HFFc6 (cell line): ENCODE data around the gene NR4A1. TPM values are rescaled to one million over a fixed set of nuclear protein-coding genes. Genes with fewer than 3 reads are reported as not detected.

Experiments used
- DNase-seq: peaks from one replicate; pipeline ENCODE4 v3.0.0-alpha.2; 2018
- H3K27ac Mint-ChIP-seq: 2 replicates; pipeline ENCODE4 v1.8.0; 2020; ENCODE audit warnings: mild to moderate bottlenecking, mixed read lengths
- H3K27me3 Mint-ChIP-seq: 2 replicates; pipeline ENCODE4 v1.8.0; 2021; ENCODE audit warnings: mild to moderate bottlenecking, moderate library complexity, mixed read lengths; ENCODE audit not compliant: insufficient read depth
- H3K36me3 Mint-ChIP-seq: 2 replicates; pipeline ENCODE4 v1.8.0; 2021; ENCODE audit warnings: low read depth, mixed read lengths
- H3K4me1 Mint-ChIP-seq: 2 replicates; pipeline ENCODE4 v1.8.0; 2020; ENCODE audit warnings: low read depth, mixed read lengths
- H3K4me3 Mint-ChIP-seq: 2 replicates; pipeline ENCODE4 v1.8.0; 2020; ENCODE audit warnings: mild to moderate bottlenecking, moderate library complexity, mixed read lengths
- H3K9me3 Mint-ChIP-seq: 2 replicates; pipeline ENCODE4 v1.8.0; 2020; ENCODE audit warnings: mild to moderate bottlenecking, mixed read lengths
- total RNA-seq, 6 experiments: library from RNA; stranded (reverse); fragmentation: NEBNext Ultra II Directional; extraction: Animal tissue kit (Norgen Biotek cat#: 25700); gene quantifications; 2 replicates in 1 of 6; 3 replicates in 5 of 6; pipeline ENCODE4 v1.2.3, GENCODE V29; 2021
- TF ChIP-seq, protein P1 (sequence below): fragments of 200-600 bp; sonication (generic); IDR thresholded peaks from 2 replicates; pipeline ENCODE4 v1.5.0; 2021; ENCODE audit warnings: antibody characterized with exemption, mild to moderate bottlenecking

NR4A1 gene
- total RNA-seq, 6 experiments from 2014 or later: 10.3 to 46.6 (median 43.6) TPM

- TF ChIP-seq, protein P1, sequence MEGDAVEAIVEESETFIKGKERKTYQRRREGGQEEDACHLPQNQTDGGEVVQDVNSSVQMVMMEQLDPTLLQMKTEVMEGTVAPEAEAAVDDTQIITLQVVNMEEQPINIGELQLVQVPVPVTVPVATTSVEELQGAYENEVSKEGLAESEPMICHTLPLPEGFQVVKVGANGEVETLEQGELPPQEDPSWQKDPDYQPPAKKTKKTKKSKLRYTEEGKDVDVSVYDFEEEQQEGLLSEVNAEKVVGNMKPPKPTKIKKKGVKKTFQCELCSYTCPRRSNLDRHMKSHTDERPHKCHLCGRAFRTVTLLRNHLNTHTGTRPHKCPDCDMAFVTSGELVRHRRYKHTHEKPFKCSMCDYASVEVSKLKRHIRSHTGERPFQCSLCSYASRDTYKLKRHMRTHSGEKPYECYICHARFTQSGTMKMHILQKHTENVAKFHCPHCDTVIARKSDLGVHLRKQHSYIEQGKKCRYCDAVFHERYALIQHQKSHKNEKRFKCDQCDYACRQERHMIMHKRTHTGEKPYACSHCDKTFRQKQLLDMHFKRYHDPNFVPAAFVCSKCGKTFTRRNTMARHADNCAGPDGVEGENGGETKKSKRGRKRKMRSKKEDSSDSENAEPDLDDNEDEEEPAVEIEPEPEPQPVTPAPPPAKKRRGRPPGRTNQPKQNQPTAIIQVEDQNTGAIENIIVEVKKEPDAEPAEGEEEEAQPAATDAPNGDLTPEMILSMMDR: no peak
These were observed 17.6 kb upstream of the NR4A1 start for GRCh38 chr12:52033446-52034140.

GRCh38 chr12:52035190-52035589, 16.1 kb upstream of the NR4A1 start:
- Mint-ChIP-seq H3K9me3 (no peaks in the 10 kb centered on the region), H3K4me3 (no peak overlapping the region), H3K36me3 (no peaks in the 10 kb centered on the region), H3K27ac (no peak overlapping the region), H3K4me1 (peaks cover 36% of the 10 kb centered on the region), H3K27me3 (peaks cover 9% of the 10 kb centered on the region)
- DNase-seq: no peak
- TF ChIP-seq, protein P1: no peak

More at GRCh38 chr12:52033446-52034140, 17.6 kb upstream of the NR4A1 start:
- peaks cover 30% of the 10 kb centered on the region for H3K4me1 Mint-ChIP-seq
- DNase-seq: no peak
- peak overlapping the region; percentile 94 for H3K27ac Mint-ChIP-seq
- H3K9me3 Mint-ChIP-seq: no peaks in the 10 kb centered on the region
- peaks cover 9% of the 10 kb centered on the region for H3K27me3 Mint-ChIP-seq
- peak overlapping the region; percentile 81 for H3K4me3 Mint-ChIP-seq
- H3K36me3 Mint-ChIP-seq: no peaks in the 10 kb centered on the region

GRCh38 chr12:52035926-52036325, 15.3 kb upstream of the NR4A1 start:
- peaks cover 9% of the 10 kb centered on the region for H3K27me3 Mint-ChIP-seq
- peak overlapping the region; percentile 59 for H3K4me3 Mint-ChIP-seq
- TF ChIP-seq, protein P1: no peak
- no peaks in the 10 kb centered on the region for H3K36me3 Mint-ChIP-seq
- DNase-seq: no peak
- no peaks in the 10 kb centered on the region for H3K9me3 Mint-ChIP-seq
- peaks cover 38% of the 10 kb centered on the region for H3K4me1 Mint-ChIP-seq
- peak overlapping the region; percentile 68 for H3K27ac Mint-ChIP-seq

GRCh38 chr12:52036587-52037171, 14.6 kb upstream of the NR4A1 start:
- TF ChIP-seq, protein P1: no peak
- Mint-ChIP-seq H3K27ac (no peak overlapping the region; the same call in 1 of the 2 replicates), H3K36me3 (no peaks in the 10 kb centered on the region), H3K4me3 (peak overlapping the region; percentile 59; the same call in 1 of the 2 replicates), H3K9me3 (no peaks in the 10 kb centered on the region), H3K27me3 (peaks cover 9% of the 10 kb centered on the region), H3K4me1 (peaks cover 45% of the 10 kb centered on the region)
- DNase-seq: peak; percentile 70

GRCh38 chr12:52037248-52037861, 13.9 kb upstream of the NR4A1 start:
- peak overlapping the region; percentile 92 for H3K4me3 Mint-ChIP-seq
- DNase-seq: no peak
- TF ChIP-seq, protein P1: peak; percentile 54
- no peaks in the 10 kb centered on the region for H3K9me3 Mint-ChIP-seq
- H3K27me3 Mint-ChIP-seq: peaks cover 9% of the 10 kb centered on the region
- peak overlapping the region; percentile 87 for H3K27ac Mint-ChIP-seq
- H3K36me3 Mint-ChIP-seq: no peaks in the 10 kb centered on the region
- peaks cover 46% of the 10 kb centered on the region for H3K4me1 Mint-ChIP-seq
